Measurements from ENCODE around the gene ASAP3. TPM values are rescaled to one million over a fixed set of nuclear protein-coding genes. Genes with fewer than 3 reads are reported as not detected.
A peak's percentile ranks its signal among the peaks of the same experiment; 100 is the strongest.

Gene ASAP3
- total and polyA plus RNA-seq, 9 of the 15 experiments (the other 6 are each of a cell fraction or from before 2014, with no cell fraction given) = 1.7 to 31.2 (median 17.4) TPM

GRCh38 chr1:23478896-23479665 lies 4.9 kb downstream of the ASAP3 start (continued):
- TF ChIP-seq, protein P1, sequence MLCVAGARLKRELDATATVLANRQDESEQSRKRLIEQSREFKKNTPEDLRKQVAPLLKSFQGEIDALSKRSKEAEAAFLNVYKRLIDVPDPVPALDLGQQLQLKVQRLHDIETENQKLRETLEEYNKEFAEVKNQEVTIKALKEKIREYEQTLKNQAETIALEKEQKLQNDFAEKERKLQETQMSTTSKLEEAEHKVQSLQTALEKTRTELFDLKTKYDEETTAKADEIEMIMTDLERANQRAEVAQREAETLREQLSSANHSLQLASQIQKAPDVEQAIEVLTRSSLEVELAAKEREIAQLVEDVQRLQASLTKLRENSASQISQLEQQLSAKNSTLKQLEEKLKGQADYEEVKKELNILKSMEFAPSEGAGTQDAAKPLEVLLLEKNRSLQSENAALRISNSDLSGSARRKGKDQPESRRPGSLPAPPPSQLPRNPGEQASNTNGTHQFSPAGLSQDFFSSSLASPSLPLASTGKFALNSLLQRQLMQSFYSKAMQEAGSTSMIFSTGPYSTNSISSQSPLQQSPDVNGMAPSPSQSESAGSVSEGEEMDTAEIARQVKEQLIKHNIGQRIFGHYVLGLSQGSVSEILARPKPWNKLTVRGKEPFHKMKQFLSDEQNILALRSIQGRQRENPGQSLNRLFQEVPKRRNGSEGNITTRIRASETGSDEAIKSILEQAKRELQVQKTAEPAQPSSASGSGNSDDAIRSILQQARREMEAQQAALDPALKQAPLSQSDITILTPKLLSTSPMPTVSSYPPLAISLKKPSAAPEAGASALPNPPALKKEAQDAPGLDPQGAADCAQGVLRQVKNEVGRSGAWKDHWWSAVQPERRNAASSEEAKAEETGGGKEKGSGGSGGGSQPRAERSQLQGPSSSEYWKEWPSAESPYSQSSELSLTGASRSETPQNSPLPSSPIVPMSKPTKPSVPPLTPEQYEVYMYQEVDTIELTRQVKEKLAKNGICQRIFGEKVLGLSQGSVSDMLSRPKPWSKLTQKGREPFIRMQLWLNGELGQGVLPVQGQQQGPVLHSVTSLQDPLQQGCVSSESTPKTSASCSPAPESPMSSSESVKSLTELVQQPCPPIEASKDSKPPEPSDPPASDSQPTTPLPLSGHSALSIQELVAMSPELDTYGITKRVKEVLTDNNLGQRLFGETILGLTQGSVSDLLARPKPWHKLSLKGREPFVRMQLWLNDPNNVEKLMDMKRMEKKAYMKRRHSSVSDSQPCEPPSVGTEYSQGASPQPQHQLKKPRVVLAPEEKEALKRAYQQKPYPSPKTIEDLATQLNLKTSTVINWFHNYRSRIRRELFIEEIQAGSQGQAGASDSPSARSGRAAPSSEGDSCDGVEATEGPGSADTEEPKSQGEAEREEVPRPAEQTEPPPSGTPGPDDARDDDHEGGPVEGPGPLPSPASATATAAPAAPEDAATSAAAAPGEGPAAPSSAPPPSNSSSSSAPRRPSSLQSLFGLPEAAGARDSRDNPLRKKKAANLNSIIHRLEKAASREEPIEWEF (CRISPR knock-in tag; IDR thresholded peaks at IDR 0.05) = no peak
- no peak for TF ChIP-seq TSC22D4 (tag; IDR thresholded peaks at IDR 0.05)
- TF ChIP-seq ZNF133 (CRISPR knock-in tag; IDR thresholded peaks at IDR 0.05) = no peak
- TF ChIP-seq, protein P2, sequence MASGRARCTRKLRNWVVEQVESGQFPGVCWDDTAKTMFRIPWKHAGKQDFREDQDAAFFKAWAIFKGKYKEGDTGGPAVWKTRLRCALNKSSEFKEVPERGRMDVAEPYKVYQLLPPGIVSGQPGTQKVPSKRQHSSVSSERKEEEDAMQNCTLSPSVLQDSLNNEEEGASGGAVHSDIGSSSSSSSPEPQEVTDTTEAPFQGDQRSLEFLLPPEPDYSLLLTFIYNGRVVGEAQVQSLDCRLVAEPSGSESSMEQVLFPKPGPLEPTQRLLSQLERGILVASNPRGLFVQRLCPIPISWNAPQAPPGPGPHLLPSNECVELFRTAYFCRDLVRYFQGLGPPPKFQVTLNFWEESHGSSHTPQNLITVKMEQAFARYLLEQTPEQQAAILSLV (tag; IDR thresholded peaks at IDR 0.05) = 0 out of 2 replicates have a peak, but pooled peaks have one; percentile 7
- no peak for TF ChIP-seq PHB2 (IDR thresholded peaks at IDR 0.05; ENCODE audit: low read depth)
- no peak for TF ChIP-seq EWSR1 (IDR thresholded peaks at IDR 0.05; ENCODE audit: borderline replicate concordance, low read depth, partially characterized antibody)
- no peak for TF ChIP-seq CC2D1A (IDR thresholded peaks at IDR 0.05)
- TF ChIP-seq NR2C1 (IDR thresholded peaks at IDR 0.05) = peak; percentile 82
- TF ChIP-seq NR2C1 (tag; IDR thresholded peaks at IDR 0.05) = peak; percentile 83
- peak; percentile 81 for TF ChIP-seq CREM (IDR thresholded peaks at IDR 0.05; ENCODE audit: low read depth)
- peak; percentile 94 for TF ChIP-seq NFIC (IDR thresholded peaks at IDR 0.05)
- TF ChIP-seq MTA2 (IDR thresholded peaks at IDR 0.05; ENCODE audit: low read depth) = no peak
- TF ChIP-seq, protein P3, sequence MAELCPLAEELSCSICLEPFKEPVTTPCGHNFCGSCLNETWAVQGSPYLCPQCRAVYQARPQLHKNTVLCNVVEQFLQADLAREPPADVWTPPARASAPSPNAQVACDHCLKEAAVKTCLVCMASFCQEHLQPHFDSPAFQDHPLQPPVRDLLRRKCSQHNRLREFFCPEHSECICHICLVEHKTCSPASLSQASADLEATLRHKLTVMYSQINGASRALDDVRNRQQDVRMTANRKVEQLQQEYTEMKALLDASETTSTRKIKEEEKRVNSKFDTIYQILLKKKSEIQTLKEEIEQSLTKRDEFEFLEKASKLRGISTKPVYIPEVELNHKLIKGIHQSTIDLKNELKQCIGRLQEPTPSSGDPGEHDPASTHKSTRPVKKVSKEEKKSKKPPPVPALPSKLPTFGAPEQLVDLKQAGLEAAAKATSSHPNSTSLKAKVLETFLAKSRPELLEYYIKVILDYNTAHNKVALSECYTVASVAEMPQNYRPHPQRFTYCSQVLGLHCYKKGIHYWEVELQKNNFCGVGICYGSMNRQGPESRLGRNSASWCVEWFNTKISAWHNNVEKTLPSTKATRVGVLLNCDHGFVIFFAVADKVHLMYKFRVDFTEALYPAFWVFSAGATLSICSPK (IDR thresholded peaks at IDR 0.05; ENCODE audit: borderline replicate concordance) = no peak
- no peak for TF ChIP-seq ETV6 (IDR thresholded peaks at IDR 0.05; ENCODE audit: borderline replicate concordance in 1 of 2, low read depth in 2 of 2, low read length in 1 of 2)
- TF ChIP-seq ETV6 (CRISPR knock-in tag; IDR thresholded peaks at IDR 0.05; ENCODE audit: borderline replicate concordance) = no peak
- no peak for TF ChIP-seq ARID2 (IDR thresholded peaks at IDR 0.05)
- TF ChIP-seq ZNF395 (CRISPR knock-in tag; IDR thresholded peaks at IDR 0.05) = peak; percentile 82; the same call in 1 of the 2 replicates
- TF ChIP-seq TCF7L2 (IDR thresholded peaks at IDR 0.05; ENCODE audit: low read depth, low read length) = no peak
- TF ChIP-seq NCOR1 (IDR thresholded peaks at IDR 0.05) = no peak
- no peak for TF ChIP-seq ZNF282 (CRISPR knock-in tag; IDR thresholded peaks at IDR 0.05)
